Peyer's patch (tissue), 4 donors: Measurements from ENCODE around the gene ZNF407.

Source experiments
- CTCF ChIP-seq, 6 experiments: fragments of 450-650 bp in 4 of 6; fragments of 200-600 bp in 2 of 6; sonication (generic) in 1 of 6; IDR thresholded peaks; one replicate each; pipeline ENCODE4 v1.5.1; 2017 to 2019; ENCODE audit warnings: antibody characterized with exemption in 6 of 6, mild to moderate bottlenecking in 3 of 6, moderate library complexity in 1 of 6
- POLR2A ChIP-seq, 2 donors: fragments of 450-650 bp; IDR thresholded peaks; one replicate each; pipeline ENCODE4 v1.5.1; 2017; ENCODE audit warnings: antibody characterized with exemption in 2 of 2, mild to moderate bottlenecking in 2 of 2, moderate library complexity in 2 of 2

- no peak for TF ChIP-seq CTCF (IDR thresholded peaks at IDR 0.05)
- no peak for TF ChIP-seq POLR2A (IDR thresholded peaks at IDR 0.05)
Observed at GRCh38 chr18:74774486-74774885, 176.8 kb downstream of the ZNF407 start.
